T-helper 1 cell treated with Interleukin-12 subunit alpha and Interleukin-12 subunit beta and Interleukin-4 antibody, amounts not matched to agents 30 ng/mL and 1 ng/mL, for 36 hours (primary cell): Measurements from ENCODE around the gene OPCML. TPM values are rescaled to one million over a fixed set of nuclear protein-coding genes. Genes with fewer than 3 reads are reported as not detected.

Experiments
- intact Hi-C: fragments of 100-400 bp; cut with micrococcal nuclease; formaldehyde crosslinking; loops from one replicate; pipeline ENCODE4 v1.15.1; 2024
- total RNA-seq: library from RNA; stranded (reverse); gene quantifications from 2 replicates; pipeline ENCODE4 v1.2.3, GENCODE V29; 2022

Gene OPCML
- total RNA-seq, 1 donor from 2014 or later = 0.02 TPM

DNA sequence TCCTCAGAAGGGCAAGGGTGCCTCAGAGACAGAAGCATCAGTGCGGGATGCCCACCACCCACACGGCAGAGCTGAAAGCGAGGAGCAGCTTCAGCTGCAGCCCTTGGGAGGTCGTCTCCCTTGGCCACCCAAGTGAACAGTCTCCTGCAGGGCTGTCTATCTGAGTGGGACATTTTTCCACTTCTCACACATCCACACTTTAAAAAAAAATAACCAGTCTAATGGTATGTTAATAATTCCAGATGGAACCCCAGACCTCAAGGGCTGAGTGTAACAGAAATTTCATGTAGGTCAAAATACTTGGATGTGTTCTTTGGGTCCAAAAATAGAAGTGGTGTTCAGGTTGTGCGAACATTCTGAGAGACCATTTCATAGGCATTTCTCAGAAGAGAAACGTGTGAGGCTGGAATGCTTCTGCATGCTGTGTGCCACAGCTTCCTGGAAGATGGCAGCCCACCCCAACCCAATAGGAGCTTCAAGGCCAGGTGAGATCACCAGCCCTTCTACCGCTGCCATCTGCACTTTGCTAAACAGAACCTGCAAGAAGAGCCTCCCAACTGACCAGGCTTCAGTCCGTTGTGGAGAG, 623.2 kb downstream of the OPCML start:
- intact Hi-C loops = no loop called here

DNA sequence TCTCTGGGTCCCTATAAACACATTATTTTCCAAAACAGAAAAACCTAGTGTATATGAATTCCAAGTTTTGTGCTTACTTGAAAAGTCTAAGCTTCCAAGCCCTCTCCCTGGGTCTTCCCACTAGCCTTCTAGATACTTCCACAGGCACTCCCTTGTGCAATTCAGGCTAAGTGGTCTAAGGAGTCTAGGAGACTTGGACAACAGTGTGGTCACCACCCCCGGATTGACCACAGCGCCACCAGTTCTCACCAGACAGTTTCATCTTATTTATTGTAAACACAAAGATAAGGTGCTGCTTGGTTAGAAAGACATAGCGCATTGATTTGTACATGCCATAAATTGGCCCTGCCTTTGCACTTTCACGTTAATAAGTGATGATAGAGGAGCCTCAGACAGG, 623.9 kb downstream of the OPCML start:
- intact Hi-C loops = no loop called here

DNA sequence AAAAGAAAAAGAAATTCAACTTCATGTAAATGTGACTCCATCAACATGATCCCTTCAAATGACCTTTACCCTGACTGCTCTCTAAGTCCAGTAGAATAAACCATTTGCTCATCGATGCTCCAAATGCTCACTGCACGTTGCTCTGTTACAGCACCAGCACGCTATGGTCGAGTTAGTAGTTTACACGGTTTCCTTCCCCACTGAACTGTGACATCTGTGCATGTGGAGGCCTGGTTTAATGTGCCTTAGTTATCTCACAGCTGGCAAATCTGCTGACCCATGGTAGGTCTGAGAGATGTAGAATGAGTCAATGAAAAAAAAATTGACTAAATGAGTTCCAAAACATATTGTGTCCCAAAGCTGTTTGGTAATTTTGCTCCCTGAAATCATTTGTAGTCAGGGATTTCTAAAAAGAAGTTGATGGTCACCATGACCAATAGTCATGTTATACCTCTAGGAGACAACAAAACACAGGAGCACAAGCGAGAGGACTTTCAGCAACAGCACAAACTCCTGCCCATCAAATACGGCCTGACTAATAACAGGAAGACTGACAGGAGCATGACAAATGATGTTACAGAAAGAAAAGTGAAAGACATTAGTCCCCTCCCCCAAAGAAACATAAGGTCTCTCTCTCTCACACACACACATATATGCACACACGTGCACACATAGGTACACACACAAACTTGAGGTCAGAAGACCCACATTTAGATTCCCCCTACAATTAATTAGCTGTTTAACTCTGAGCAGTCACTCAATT, 624.5 kb downstream of the OPCML start:
- intact Hi-C loops = no loop called here

DNA sequence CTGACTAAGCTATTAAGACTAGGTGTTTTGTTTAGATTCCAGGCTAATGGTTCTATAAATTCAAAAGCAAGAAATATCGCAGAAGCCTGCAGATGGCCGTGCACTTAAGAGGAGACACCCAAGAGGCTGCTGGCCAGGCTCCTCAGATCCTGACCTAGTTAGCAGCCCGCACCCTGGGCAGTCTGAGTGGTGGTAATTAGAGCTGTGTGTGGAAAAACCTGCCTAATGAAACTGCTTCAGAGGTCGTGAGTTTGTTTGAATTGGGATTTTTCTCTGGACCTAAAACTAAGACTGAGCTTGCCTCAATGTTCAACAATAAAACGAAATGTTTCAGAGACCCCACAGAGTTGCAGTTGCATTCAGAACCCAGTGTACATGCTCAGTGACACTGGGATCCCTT, 627.7 kb downstream of the OPCML start:
- intact Hi-C loops = no loop called here

DNA sequence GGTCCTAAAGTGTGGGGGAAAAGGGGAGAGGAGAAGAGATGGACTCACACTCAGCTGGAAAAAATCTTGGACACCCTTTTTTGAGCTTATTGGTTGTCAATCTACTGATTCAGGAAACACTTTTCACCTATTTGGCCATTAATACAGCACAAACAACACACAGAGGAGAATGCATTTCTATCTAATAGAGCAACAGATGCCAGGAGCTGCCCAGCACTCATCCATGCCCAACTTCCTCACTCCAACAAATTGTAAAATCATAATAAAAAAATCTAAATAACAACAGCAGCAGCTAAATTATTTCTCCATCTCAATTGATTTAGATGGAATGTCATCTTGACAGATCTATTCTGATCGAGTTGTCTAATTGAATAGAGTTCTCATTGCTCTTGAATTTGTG, 628.2 kb downstream of the OPCML start:
- intact Hi-C loops = no loop called here

DNA sequence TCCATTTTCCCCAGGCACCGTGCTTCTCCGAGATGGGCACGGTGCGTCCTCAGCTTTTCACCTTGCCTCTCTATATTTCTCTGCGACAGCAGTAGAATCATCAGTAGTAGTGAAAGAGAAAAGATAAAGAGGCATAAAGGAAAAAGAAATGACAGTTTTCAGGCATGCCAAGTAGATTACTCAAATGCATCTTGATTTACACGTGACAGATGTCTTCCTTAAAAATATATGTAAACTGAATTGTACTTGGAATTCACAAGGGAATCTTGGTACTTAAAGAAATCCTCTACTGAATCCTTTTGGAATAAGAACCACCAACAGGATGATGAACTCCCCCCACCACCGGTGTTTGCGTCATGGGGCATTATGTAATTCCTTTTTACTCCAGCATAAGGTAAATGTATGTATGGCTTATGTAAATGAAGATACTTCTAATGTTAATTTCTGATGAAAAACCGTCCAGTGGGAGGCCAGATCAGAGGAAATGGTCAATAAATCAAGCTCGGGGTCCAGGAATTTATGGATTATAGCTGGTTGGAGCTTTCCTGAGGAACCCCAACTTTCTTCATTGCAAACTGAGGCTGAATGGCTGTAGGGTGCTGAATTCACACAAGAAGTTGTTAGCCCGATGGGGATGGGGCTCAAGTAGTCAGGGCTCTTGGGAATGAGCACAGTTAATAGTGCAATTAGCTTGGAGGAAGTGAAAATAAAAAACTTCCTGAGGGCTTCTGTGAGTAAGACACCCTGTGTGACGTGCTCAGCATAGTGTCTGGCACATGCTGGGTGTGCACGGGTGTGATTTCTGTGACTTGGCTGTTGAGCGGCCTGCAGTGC, 630.4 kb downstream of the OPCML start:
- intact Hi-C loops = no loop called here

- intact Hi-C loops = loop anchor here (10.0 kb wide), 1 partner anchor 56 kb away; no protein-coding TSS in a partner anchor
Measured at GRCh38 chr11:132898676-132899075, 633.6 kb downstream of the OPCML start.

GRCh38 chr11:132898021-132898420, 634.3 kb downstream of the OPCML start:
- intact Hi-C loops = loop anchor here (10.0 kb wide), 1 partner anchor 57 kb away; no protein-coding TSS in a partner anchor

DNA sequence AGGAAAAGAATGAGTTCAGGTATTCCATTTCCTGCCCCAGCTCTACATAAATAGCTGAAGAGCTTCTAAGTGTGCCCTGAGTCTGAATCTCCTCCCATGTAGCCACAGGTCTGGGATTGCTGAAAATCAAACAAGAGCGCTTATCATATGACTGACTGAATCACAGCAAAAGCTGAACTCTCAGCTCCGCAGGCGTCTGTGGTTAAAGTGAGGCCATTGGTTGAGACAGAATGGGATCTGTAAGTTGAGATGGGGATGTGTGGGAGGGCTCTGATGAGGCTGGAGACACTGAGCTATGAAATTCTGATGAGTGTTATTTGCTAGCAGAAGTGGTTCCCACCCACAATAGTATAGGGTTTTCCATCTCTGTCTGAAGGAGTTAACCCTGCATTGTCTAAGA, 637.0 kb downstream of the OPCML start:
- intact Hi-C loops = loop anchor here (10.0 kb wide), 1 partner anchor 59 kb away; no protein-coding TSS in a partner anchor

DNA sequence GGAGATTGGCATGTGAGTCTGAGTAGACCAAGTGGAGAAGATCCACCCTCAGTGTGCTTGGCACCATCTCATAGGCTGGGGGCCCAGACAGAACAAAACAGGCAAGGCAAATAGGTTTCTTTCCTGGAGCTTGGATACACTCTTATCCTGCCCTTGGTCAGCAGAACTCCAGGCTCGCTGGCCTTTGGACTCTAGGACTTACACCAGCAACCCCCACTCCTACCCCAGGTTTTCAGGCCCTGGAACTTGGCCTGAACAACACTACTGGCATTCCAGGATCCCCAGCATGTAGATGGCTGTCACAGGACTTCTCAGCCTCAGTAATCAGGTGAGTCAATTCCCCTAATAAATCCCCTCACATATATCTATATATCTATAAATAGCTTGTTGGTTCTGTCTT, 637.7 kb downstream of the OPCML start:
- intact Hi-C loops = loop anchor here (10.0 kb wide), 1 partner anchor 60 kb away; no protein-coding TSS in a partner anchor

DNA sequence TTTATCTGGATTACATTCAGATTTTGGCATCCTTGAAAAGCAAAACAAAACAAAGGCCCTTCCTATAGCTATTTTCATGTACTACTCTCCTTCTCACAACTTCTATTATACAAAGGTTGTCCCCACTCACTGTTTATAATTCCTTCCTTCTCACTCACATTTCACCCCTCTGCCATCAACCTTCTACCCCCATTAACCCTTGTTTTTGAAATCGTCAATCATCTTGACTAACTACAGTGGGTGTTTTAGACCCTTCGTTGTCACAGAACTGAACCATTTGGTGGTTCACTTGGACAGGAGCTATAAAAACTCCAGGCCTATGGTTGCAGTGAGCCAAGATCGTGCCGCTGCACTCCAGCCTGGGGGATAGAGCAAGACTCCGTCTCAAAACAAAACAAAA, 639.4 kb downstream of the OPCML start:
- intact Hi-C loops = loop anchor here (10.0 kb wide), 1 partner anchor 62 kb away; no protein-coding TSS in a partner anchor

GRCh38 chr11:132888226-132888625, 644.1 kb downstream of the OPCML start:
- intact Hi-C loops = no loop called here

DNA sequence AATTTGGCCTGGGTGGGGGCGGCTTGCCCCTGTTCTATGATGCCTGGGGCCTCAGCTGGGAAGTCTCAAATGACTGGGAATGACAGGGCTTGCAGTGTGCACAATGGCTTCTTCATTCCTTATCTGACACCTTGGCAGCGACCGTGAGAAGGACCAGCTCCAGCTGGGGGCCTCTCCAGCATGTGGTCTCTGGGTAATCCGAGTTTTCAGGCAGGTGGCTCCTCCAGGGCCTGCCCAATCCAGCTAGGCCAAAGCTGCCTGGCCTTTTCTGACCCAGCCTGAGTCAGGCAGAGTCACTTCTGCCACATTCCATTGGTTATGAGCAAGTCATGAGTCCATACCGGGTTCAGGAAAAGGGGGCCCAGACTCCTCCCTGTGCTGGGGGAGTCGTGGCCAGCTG, 646.0 kb downstream of the OPCML start:
- intact Hi-C loops = no loop called here

- intact Hi-C loops = no loop called here
Measured at GRCh38 chr11:132883241-132883640, 649.1 kb downstream of the OPCML start.

- intact Hi-C loops = no loop called here
Measured at GRCh38 chr11:132881622-132882021, 650.7 kb downstream of the OPCML start.

GRCh38 chr11:132878111-132878510, 654.2 kb downstream of the OPCML start:
- intact Hi-C loops = no loop called here

GRCh38 chr11:132876705-132877104, 655.6 kb downstream of the OPCML start:
- intact Hi-C loops = no loop called here

GRCh38 chr11:132876239-132876638, 656.1 kb downstream of the OPCML start:
- intact Hi-C loops = no loop called here

GRCh38 chr11:132874638-132875037, 657.7 kb downstream of the OPCML start:
- intact Hi-C loops = no loop called here

GRCh38 chr11:132873841-132874240, 658.5 kb downstream of the OPCML start:
- intact Hi-C loops = no loop called here

GRCh38 chr11:132872211-132872610, 660.1 kb downstream of the OPCML start:
- intact Hi-C loops = no loop called here
